ENCODE results near the gene CLBA1.

Gene CLBA1

DNA sequence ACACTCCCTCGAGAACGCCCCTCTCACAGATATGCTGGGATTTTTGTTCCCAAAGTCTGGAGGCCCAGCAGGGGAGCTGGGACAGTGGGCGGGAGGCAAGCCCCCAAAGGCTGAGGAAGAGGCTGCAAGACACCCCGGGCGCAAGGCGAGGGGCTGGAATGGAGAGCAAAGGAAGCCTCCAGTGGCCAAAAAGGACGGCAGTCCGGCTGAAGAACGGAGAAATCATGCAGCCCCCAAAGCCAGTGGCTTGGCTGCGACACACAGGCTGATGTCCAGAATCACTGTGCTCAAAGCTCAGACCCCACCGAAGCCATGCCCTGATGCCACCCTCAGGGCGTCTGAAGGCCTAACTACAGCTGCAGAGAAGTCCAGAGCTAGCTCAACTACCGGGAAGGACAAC, 10.9 kb downstream of the CLBA1 start:
- Histone ChIP-seq H3K27me3 (ENCODE audit: insufficient read depth, low read length) (no peaks in the 10 kb centered on the region), H2AFZ (ENCODE audit: low read length, unreplicated experiment) (no peak overlapping the region), H3K27ac (ENCODE audit: low read depth, low read length) (no peak overlapping the region), H3K4me1 (ENCODE audit: control insufficient read depth, insufficient read depth, low read length, unreplicated experiment) (no peaks in the 10 kb centered on the region), H3K4me3 (ENCODE audit: low read depth, low read length) (no peak overlapping the region), H3K79me2 (ENCODE audit: control insufficient read depth, insufficient read depth, low read length, unreplicated experiment) (no peaks in the 10 kb centered on the region), H3K36me3 (ENCODE audit: insufficient read depth, low read length) (peaks cover 8% of the 10 kb centered on the region; the same call in 1 of the 2 replicates)

- Histone ChIP-seq H3K27ac (ENCODE audit: low read depth, low read length) (no peak overlapping the region), H3K27me3 (ENCODE audit: insufficient read depth, low read length) (no peaks in the 10 kb centered on the region), H3K4me1 (ENCODE audit: control insufficient read depth, insufficient read depth, low read length, unreplicated experiment) (no peaks in the 10 kb centered on the region), H3K36me3 (ENCODE audit: insufficient read depth, low read length) (peaks cover 8% of the 10 kb centered on the region; the same call in 1 of the 2 replicates), H3K4me3 (ENCODE audit: low read depth, low read length) (no peak overlapping the region), H3K79me2 (ENCODE audit: control insufficient read depth, insufficient read depth, low read length, unreplicated experiment) (no peaks in the 10 kb centered on the region), H2AFZ (ENCODE audit: low read length, unreplicated experiment) (no peak overlapping the region)
Observed at GRCh38 chr14:104998801-104999200, 13.2 kb downstream of the CLBA1 start.

DNA sequence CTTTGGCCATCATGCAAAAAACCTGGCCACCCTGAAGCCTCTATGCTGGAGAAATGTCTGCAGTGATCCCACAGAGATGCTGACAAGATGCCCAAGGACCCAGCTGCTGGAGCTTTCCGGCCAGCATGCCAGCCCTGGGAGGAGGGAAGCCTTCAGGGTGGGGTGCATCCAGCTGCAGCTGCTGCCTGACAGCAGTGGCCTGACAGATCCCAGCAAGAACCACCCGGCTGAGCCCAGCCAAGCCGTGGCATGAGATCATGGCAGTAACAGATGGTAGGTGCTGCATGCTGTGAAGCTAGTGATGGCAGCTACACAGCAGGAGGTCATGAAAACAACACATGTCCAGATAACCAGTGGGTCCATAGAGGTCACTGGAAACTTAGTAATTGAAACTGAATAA, 13.8 kb downstream of the CLBA1 start:
- no peak overlapping the region for H3K4me3 ChIP-seq (ENCODE audit: low read depth, low read length)
- no peaks in the 10 kb centered on the region for H3K79me2 ChIP-seq (ENCODE audit: control insufficient read depth, insufficient read depth, low read length, unreplicated experiment)
- no peaks in the 10 kb centered on the region for H3K4me1 ChIP-seq (ENCODE audit: control insufficient read depth, insufficient read depth, low read length, unreplicated experiment)
- H2AFZ ChIP-seq (ENCODE audit: low read length, unreplicated experiment) = no peak overlapping the region
- H3K36me3 ChIP-seq (ENCODE audit: insufficient read depth, low read length) = peaks cover 8% of the 10 kb centered on the region; the same call in 1 of the 2 replicates
- H3K27me3 ChIP-seq (ENCODE audit: insufficient read depth, low read length) = no peaks in the 10 kb centered on the region
- H3K27ac ChIP-seq (ENCODE audit: low read depth, low read length) = no peak overlapping the region

- Histone ChIP-seq H3K4me3 (ENCODE audit: low read depth, low read length) (no peak overlapping the region), H3K27me3 (ENCODE audit: insufficient read depth, low read length) (no peaks in the 10 kb centered on the region), H3K36me3 (ENCODE audit: insufficient read depth, low read length) (peaks cover 4% of the 10 kb centered on the region; the same call in 1 of the 2 replicates), H3K79me2 (ENCODE audit: control insufficient read depth, insufficient read depth, low read length, unreplicated experiment) (peaks cover 14% of the 10 kb centered on the region), H2AFZ (ENCODE audit: low read length, unreplicated experiment) (no peak overlapping the region), H3K4me1 (ENCODE audit: control insufficient read depth, insufficient read depth, low read length, unreplicated experiment) (no peaks in the 10 kb centered on the region), H3K27ac (ENCODE audit: low read depth, low read length) (no peak overlapping the region)
Observed at GRCh38 chr14:105005329-105005928, 19.8 kb downstream of the CLBA1 start.

DNA sequence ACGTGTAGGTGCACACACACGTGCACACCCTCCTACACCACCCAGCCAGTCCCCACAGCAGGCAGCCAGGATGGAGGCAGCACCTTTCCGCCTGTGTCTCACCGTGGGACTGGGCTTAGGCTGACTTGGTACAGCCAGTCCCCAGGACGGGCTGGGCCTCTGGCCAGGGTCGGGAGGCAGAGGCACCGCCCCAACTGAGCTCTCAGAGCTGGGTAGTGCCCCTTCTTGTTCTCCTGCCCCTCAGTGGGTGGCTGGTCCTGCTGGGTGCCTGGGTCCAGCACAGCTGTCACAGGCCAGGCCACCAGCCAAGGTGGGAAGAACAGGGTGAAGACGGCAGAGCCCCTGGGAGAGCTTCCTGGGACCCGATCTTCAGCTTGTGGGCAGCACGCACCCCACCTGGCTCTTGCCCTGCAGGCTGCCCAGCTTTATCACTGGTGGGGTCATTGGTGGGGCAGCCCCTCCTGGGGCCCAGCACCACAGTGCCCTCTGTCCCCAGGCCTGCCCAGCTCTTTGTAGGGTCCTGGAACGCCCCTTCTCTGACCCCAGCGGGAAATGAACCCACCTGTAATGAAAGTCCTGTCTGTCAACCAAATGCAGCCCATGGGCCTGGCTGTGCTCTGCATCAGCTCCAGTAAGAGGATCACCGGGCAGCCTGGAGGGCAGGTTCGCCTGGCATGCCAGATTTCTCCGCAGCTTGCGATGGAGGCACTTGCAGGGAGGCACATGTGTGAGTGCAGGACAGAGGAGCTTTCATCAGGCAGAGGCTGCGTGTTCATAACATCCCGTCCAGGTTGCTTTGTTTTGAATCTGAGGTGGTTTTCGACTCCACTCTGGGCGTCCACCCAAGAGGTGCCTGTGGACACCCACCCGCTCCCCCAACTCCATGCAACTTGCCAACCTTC, 20.6 kb downstream of the CLBA1 start:
- H3K27me3 ChIP-seq (ENCODE audit: insufficient read depth, low read length) = no peaks in the 10 kb centered on the region
- H3K36me3 ChIP-seq (ENCODE audit: insufficient read depth, low read length) = peaks cover 7% of the 10 kb centered on the region; the same call in 1 of the 2 replicates
- no peak overlapping the region for H3K27ac ChIP-seq (ENCODE audit: low read depth, low read length)
- peaks cover 21% of the 10 kb centered on the region for H3K79me2 ChIP-seq (ENCODE audit: control insufficient read depth, insufficient read depth, low read length, unreplicated experiment)
- H2AFZ ChIP-seq (ENCODE audit: low read length, unreplicated experiment) = no peak overlapping the region
- no peaks in the 10 kb centered on the region for H3K4me1 ChIP-seq (ENCODE audit: control insufficient read depth, insufficient read depth, low read length, unreplicated experiment)
- no peak overlapping the region for H3K4me3 ChIP-seq (ENCODE audit: low read depth, low read length)

GRCh38 chr14:105006831-105007592, 21.4 kb downstream of the CLBA1 start:
- peaks cover 29% of the 10 kb centered on the region for H3K79me2 ChIP-seq (ENCODE audit: control insufficient read depth, insufficient read depth, low read length, unreplicated experiment)
- H3K4me1 ChIP-seq (ENCODE audit: control insufficient read depth, insufficient read depth, low read length, unreplicated experiment) = no peaks in the 10 kb centered on the region
- no peak overlapping the region for H2AFZ ChIP-seq (ENCODE audit: low read length, unreplicated experiment)
- H3K4me3 ChIP-seq (ENCODE audit: low read depth, low read length) = no peak overlapping the region
- H3K36me3 ChIP-seq (ENCODE audit: insufficient read depth, low read length) = peaks cover 7% of the 10 kb centered on the region; the same call in 1 of the 2 replicates
- H3K27ac ChIP-seq (ENCODE audit: low read depth, low read length) = no peak overlapping the region
- no peaks in the 10 kb centered on the region for H3K27me3 ChIP-seq (ENCODE audit: insufficient read depth, low read length)

DNA sequence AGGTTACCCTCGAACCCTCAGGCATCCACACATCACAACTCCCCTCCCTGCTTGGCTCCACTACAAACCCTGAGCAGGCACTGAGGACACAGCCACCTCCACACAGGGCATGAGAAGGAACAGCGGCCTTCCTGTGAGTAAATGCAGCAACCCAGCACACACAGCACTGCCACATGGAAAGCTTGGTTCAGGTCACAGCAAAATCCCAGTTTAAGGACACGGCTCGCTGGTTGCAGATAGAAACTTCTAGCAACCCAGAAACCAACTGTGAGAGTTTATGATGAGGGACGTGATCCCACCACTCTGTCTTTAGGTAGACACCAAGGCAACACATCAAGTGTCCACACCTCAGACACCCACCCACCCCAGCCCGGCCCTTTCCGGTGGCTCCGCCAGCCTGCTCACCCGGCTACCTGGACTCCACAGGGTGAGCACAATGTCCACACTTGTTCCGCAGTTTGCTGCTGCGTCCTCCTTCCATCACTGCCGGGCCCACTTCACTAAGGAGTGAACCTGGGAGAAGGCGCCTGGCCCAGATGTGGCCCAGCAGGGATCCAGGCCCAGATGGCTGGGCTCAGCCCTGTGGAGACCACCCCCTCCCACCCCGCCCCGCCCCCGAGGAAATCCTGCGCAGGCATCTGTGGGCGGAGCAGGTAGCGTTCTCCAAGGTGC, 22.1 kb downstream of the CLBA1 start:
- no peak overlapping the region for H3K27ac ChIP-seq (ENCODE audit: low read depth, low read length)
- H3K4me1 ChIP-seq (ENCODE audit: control insufficient read depth, insufficient read depth, low read length, unreplicated experiment) = no peaks in the 10 kb centered on the region
- H3K4me3 ChIP-seq (ENCODE audit: low read depth, low read length) = no peak overlapping the region
- no peaks in the 10 kb centered on the region for H3K27me3 ChIP-seq (ENCODE audit: insufficient read depth, low read length)
- H2AFZ ChIP-seq (ENCODE audit: low read length, unreplicated experiment) = no peak overlapping the region
- H3K79me2 ChIP-seq (ENCODE audit: control insufficient read depth, insufficient read depth, low read length, unreplicated experiment) = peaks cover 36% of the 10 kb centered on the region
- peaks cover 7% of the 10 kb centered on the region; the same call in 1 of the 2 replicates for H3K36me3 ChIP-seq (ENCODE audit: insufficient read depth, low read length)

DNA sequence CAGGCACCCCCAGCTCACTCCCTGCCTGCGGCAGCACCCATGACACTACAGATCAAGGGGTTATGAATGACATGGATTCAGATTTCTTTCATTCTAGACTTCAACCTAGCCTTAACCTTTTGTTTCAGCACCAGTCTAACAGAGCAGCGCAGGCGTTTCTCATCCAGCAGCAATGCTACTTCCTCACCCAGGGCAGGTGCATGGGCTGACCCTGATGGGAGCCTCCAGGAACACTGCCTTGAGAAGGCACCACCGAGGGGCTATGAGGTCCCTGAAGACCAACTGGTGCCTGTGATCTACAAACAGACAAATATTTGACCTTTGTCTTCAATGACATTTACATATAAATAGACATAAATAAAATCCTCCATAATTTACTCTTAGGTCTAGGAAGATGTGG, 24.5 kb downstream of the CLBA1 start:
- Histone ChIP-seq H3K4me1 (ENCODE audit: control insufficient read depth, insufficient read depth, low read length, unreplicated experiment) (peaks cover 18% of the 10 kb centered on the region), H3K27me3 (ENCODE audit: insufficient read depth, low read length) (no peaks in the 10 kb centered on the region), H3K4me3 (ENCODE audit: low read depth, low read length) (no peak overlapping the region), H3K36me3 (ENCODE audit: insufficient read depth, low read length) (peaks cover 7% of the 10 kb centered on the region; the same call in 1 of the 2 replicates), H2AFZ (ENCODE audit: low read length, unreplicated experiment) (no peak overlapping the region), H3K27ac (ENCODE audit: low read depth, low read length) (no peak overlapping the region), H3K79me2 (ENCODE audit: control insufficient read depth, insufficient read depth, low read length, unreplicated experiment) (peaks cover 60% of the 10 kb centered on the region)

GRCh38 chr14:105010891-105011291, 25.3 kb downstream of the CLBA1 start:
- H3K27me3 ChIP-seq (ENCODE audit: insufficient read depth, low read length) = no peaks in the 10 kb centered on the region
- H3K79me2 ChIP-seq (ENCODE audit: control insufficient read depth, insufficient read depth, low read length, unreplicated experiment) = peaks cover 68% of the 10 kb centered on the region
- H3K36me3 ChIP-seq (ENCODE audit: insufficient read depth, low read length) = peaks cover 7% of the 10 kb centered on the region; the same call in 1 of the 2 replicates
- H3K4me3 ChIP-seq (ENCODE audit: low read depth, low read length) = no peak overlapping the region
- H2AFZ ChIP-seq (ENCODE audit: low read length, unreplicated experiment) = no peak overlapping the region
- no peak overlapping the region for H3K27ac ChIP-seq (ENCODE audit: low read depth, low read length)
- H3K4me1 ChIP-seq (ENCODE audit: control insufficient read depth, insufficient read depth, low read length, unreplicated experiment) = peaks cover 21% of the 10 kb centered on the region

Measured in ACC112 (cell line).